Caco-2 (cell line): Measurements from ENCODE around the gene HPS4. TPM values are rescaled to one million over a fixed set of nuclear protein-coding genes. Genes with fewer than 3 reads are reported as not detected.

Experiments used
- BruUV-seq: library from RNA; stranded (reverse); fragments of 400-500 nt; replicated peaks from 2 replicates; lab custom pipeline; 2021; lab: Mats Ljungman, UMichigan
- CTCF ChIA-PET: fragments of 300-600 bp; sonication (Branson Sonifier 250); formaldehyde crosslinking; loops from one replicate; lab custom pipeline; 2022; ENCODE audit warnings: antibody characterized with exemption; lab: Charles Lee
- POLR2A ChIA-PET: fragments of 300-600 bp; sonication (Branson Sonifier 250); formaldehyde crosslinking; loops from one replicate; lab custom pipeline; 2022; ENCODE audit warnings: antibody characterized with exemption; lab: Charles Lee
- DNase-seq, 2 experiments: peaks; one replicate each; pipeline versions ENCODE4 v3.0.0 to v3.0.0-alpha.2; 2020 to 2022
- H3K27me3 ChIP-seq: replicated peaks from 2 replicates; pipeline ENCODE4 v1.6.0; 2011; ENCODE audit warnings: low read length; ENCODE audit not compliant: control insufficient read depth, insufficient read depth
- H3K36me3 ChIP-seq: 2 replicates; pipeline ENCODE4 v1.5.1; 2011; ENCODE audit warnings: low read length; ENCODE audit not compliant: control insufficient read depth, insufficient read depth
- H3K4me1 ChIP-seq: fragments of 250-450 bp; sonication (Bioruptor Pico); 2 replicates; pipeline ENCODE4 v1.5.1; 2020; ENCODE audit warnings: mild to moderate bottlenecking
- H3K4me3 ChIP-seq: 2 replicates; pipeline ENCODE4 v1.5.1; 2011; ENCODE audit warnings: low read depth, mild to moderate bottlenecking, control low read depth, low read length
- H3K9me3 ChIP-seq: fragments of 250-450 bp; sonication (Bioruptor Pico); 2 replicates; pipeline ENCODE4 v1.5.1; 2020; ENCODE audit warnings: mild to moderate bottlenecking, moderate library complexity
- H3K27ac Mint-ChIP-seq: one replicate; pipeline ENCODE4 v1.8.0; 2022; ENCODE audit warnings: mixed read lengths; ENCODE audit not compliant: unreplicated experiment
- H3K27me3 Mint-ChIP-seq: one replicate; pipeline ENCODE4 v1.8.0; 2022; ENCODE audit warnings: mixed read lengths; ENCODE audit not compliant: insufficient read depth, unreplicated experiment
- H3K36me3 Mint-ChIP-seq: one replicate; pipeline ENCODE4 v1.8.0; 2022; ENCODE audit warnings: mild to moderate bottlenecking, mixed read lengths; ENCODE audit not compliant: insufficient read depth, unreplicated experiment
- H3K4me1 Mint-ChIP-seq: one replicate; pipeline ENCODE4 v1.8.0; 2022; ENCODE audit warnings: low read depth, mixed read lengths; ENCODE audit not compliant: unreplicated experiment
- H3K4me3 Mint-ChIP-seq: one replicate; pipeline ENCODE4 v1.8.0; 2022; ENCODE audit warnings: mild to moderate bottlenecking, moderate library complexity, mixed read lengths; ENCODE audit not compliant: unreplicated experiment
- H3K9me3 Mint-ChIP-seq: one replicate; pipeline ENCODE4 v1.8.0; 2022; ENCODE audit warnings: mixed read lengths; ENCODE audit not compliant: unreplicated experiment
- CTCF ChIP-seq, 2 experiments: fragments of 200-600 bp in 1 of 2; IDR thresholded peaks; 1 replicate in 1 of 2; 2 replicates in 1 of 2; pipeline versions ENCODE4 v1.5.1 to v1.8.0; 2011 to 2022; ENCODE audit warnings: antibody characterized with exemption in 1 of 2, control low read depth in 1 of 2, inconsistent platforms in 1 of 2, low read depth in 1 of 2, low read length in 1 of 2, mild to moderate bottlenecking in 1 of 2, moderate library complexity in 1 of 2; ENCODE audit not compliant: insufficient read depth in 1 of 2, severe bottlenecking in 1 of 2, unreplicated experiment in 1 of 2
- intact Hi-C: fragments of 100-400 bp; cut with micrococcal nuclease; formaldehyde crosslinking; loops from one replicate; pipeline ENCODE4 v1.10.0; 2022; ENCODE audit not compliant: unreplicated experiment
- total RNA-seq: library from RNA; stranded (reverse); gene quantifications from 2 replicates; pipeline ENCODE4 v1.2.3, GENCODE V29; 2022

The HPS4 gene
- total RNA-seq, 1 experiment from 2014 or later, result 35.1 TPM

- ChIA-PET POLR2A (no interaction called here), CTCF (no interaction called here)
- peaks cover 2% of the 10 kb centered on the region for H3K36me3 Mint-ChIP-seq
- BruUV-seq, result no TSS peak
- DNase-seq, result no peak
- Histone ChIP-seq H3K4me3 (no peak overlapping the region), H3K36me3 (no peaks in the 10 kb centered on the region), H3K4me1 (no peaks in the 10 kb centered on the region; the same call in 1 of the 2 replicates), H3K9me3 (no peaks in the 10 kb centered on the region), H3K27me3 (no peaks in the 10 kb centered on the region)
- H3K27me3 Mint-ChIP-seq, result no peaks in the 10 kb centered on the region
- H3K9me3 Mint-ChIP-seq, result no peaks in the 10 kb centered on the region
- intact Hi-C loops, result loop anchor here (5.0 kb wide), 1 partner anchor 50 kb away; no protein-coding TSS in a partner anchor
- no peak overlapping the region for H3K4me3 Mint-ChIP-seq
- no peak overlapping the region for H3K27ac Mint-ChIP-seq
- no peak for TF ChIP-seq CTCF (IDR thresholded peaks at IDR 0.05; ENCODE audit: insufficient read depth in 1 of 2, low read depth in 1 of 2, low read length in 1 of 2, severe bottlenecking in 1 of 2, unreplicated experiment in 1 of 2)
- no peaks in the 10 kb centered on the region for H3K4me1 Mint-ChIP-seq
Observed at GRCh38 chr22:26517429-26517828, 33.8 kb upstream of the HPS4 start.

GRCh38 chr22:26516503-26516902 is 32.9 kb upstream of the HPS4 start:
- no TSS peak for BruUV-seq
- no peak for TF ChIP-seq CTCF (IDR thresholded peaks at IDR 0.05; ENCODE audit: insufficient read depth in 1 of 2, low read depth in 1 of 2, low read length in 1 of 2, severe bottlenecking in 1 of 2, unreplicated experiment in 1 of 2)
- intact Hi-C loops, result loop anchor here (5.0 kb wide), 1 partner anchor 51 kb away; no protein-coding TSS in a partner anchor
- Mint-ChIP-seq H3K4me3 (no peak overlapping the region), H3K27ac (no peak overlapping the region), H3K4me1 (no peaks in the 10 kb centered on the region), H3K9me3 (no peaks in the 10 kb centered on the region), H3K36me3 (peaks cover 8% of the 10 kb centered on the region), H3K27me3 (no peaks in the 10 kb centered on the region)
- CTCF ChIA-PET, result interaction anchor here (0.6 kb wide), 1 partner anchor 91 kb away, joined by 3 read pairs; no protein-coding TSS in a partner anchor
- Histone ChIP-seq H3K9me3 (no peaks in the 10 kb centered on the region), H3K27me3 (no peaks in the 10 kb centered on the region), H3K4me3 (no peak overlapping the region), H3K4me1 (no peaks in the 10 kb centered on the region; the same call in 1 of the 2 replicates), H3K36me3 (no peaks in the 10 kb centered on the region)
- POLR2A ChIA-PET, result no interaction called here
- DNase-seq, result no peak

- H3K4me3 ChIP-seq, result no peak overlapping the region
- Mint-ChIP-seq H3K36me3 (peaks cover 8% of the 10 kb centered on the region), H3K4me1 (no peaks in the 10 kb centered on the region), H3K9me3 (no peaks in the 10 kb centered on the region), H3K4me3 (no peak overlapping the region), H3K27ac (no peak overlapping the region), H3K27me3 (no peaks in the 10 kb centered on the region)
- no peaks in the 10 kb centered on the region for H3K27me3 ChIP-seq
- no peaks in the 10 kb centered on the region; the same call in 1 of the 2 replicates for H3K4me1 ChIP-seq
- H3K36me3 ChIP-seq, result no peaks in the 10 kb centered on the region
- ChIA-PET CTCF (interaction anchor here (0.6 kb wide), 1 partner anchor 92 kb away, joined by 3 read pairs; no protein-coding TSS in a partner anchor), POLR2A (no interaction called here)
- H3K9me3 ChIP-seq, result no peaks in the 10 kb centered on the region
- no peak for TF ChIP-seq CTCF (IDR thresholded peaks at IDR 0.05; ENCODE audit: insufficient read depth in 1 of 2, low read depth in 1 of 2, low read length in 1 of 2, severe bottlenecking in 1 of 2, unreplicated experiment in 1 of 2)
- no peak for DNase-seq
- intact Hi-C loops, result loop anchor here (5.0 kb wide), 1 partner anchor 51 kb away; no protein-coding TSS in a partner anchor
- BruUV-seq, result no TSS peak
Observed at GRCh38 chr22:26515931-26516330, 32.3 kb upstream of the HPS4 start.
